Neutrophil (primary cell): ENCODE results near the gene PORCN.

Experiments used
- H3K27ac ChIP-seq: fragments of 200-600 bp; sonication (generic); 2 replicates; pipeline ENCODE4 v1.5.1; 2016; ENCODE audit warnings: mild to moderate bottlenecking, moderate library complexity
- H3K27me3 ChIP-seq: fragments of 200-600 bp; sonication (generic); 2 replicates; pipeline ENCODE4 v1.6.0; 2016; ENCODE audit warnings: mild to moderate bottlenecking
- H3K36me3 ChIP-seq: fragments of 200-600 bp; sonication (generic); 2 replicates; pipeline ENCODE4 v1.5.1; 2017
- H3K4me1 ChIP-seq, 2 experiments: fragments of 200-600 bp in 1 of 2; sonication (generic) in 1 of 2; 1 replicate in 1 of 2; 2 replicates in 1 of 2; pipeline versions ENCODE4 v1.5.1 to v1.6.1; 2013 to 2016; ENCODE audit warnings: low read depth in 1 of 2, low read length in 1 of 2, mild to moderate bottlenecking in 1 of 2, moderate library complexity in 1 of 2; ENCODE audit not compliant: control insufficient read depth in 1 of 2, insufficient read depth in 1 of 2
- H3K4me3 ChIP-seq, 2 experiments: fragments of 200-600 bp in 1 of 2; sonication (generic) in 1 of 2; 1 replicate in 1 of 2; 2 replicates in 1 of 2; pipeline ENCODE4 v1.5.1; 2013 to 2016; ENCODE audit warnings: low read depth in 1 of 2, low read length in 1 of 2, mild to moderate bottlenecking in 1 of 2, moderate library complexity in 1 of 2
- H3K9me3 ChIP-seq: fragments of 200-600 bp; sonication (generic); 2 replicates; pipeline ENCODE4 v1.5.1; 2016
- TF ChIP-seq, protein P1 (sequence below): fragments of 200-600 bp; sonication (generic); IDR thresholded peaks from 2 replicates; pipeline ENCODE4 v1.5.1; 2016; ENCODE audit warnings: antibody characterized with exemption

The PORCN gene

DNA sequence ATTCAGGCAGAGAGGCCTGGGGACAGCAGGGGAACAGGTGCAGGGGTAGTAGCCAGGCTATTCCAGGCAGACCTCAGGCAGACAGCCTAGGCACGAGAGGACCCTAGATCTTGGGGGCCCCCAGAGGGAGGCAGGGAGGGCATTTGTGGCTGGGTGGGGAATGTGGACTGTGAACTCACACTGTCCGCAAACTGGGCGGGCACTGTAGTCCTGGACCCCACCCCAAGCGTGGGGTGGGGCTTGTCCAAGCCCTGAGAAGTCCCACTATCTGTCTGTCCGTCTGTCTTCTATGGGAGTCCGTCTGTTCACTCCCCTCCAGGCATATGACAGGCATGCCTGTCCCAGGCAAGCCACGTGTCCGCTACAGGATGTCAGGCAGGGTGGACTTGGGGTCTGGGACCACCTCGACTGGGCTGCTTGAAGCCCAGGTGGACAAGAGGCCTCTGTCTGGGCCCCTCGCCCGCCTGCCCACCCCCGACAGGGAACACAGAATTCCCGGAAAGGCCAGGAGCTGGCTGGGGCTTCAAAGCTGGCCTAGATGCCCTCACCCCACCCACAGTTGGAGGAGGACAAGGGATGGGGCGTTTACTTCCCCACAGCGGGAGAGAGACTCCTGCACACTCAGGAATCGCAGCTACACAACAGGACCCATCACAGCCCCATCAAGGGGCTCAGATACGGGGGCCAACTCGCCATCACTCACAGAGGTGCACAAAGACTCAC, 38.5 kb upstream of the PORCN start, which contains the start of gene SLC38A5:
TSS of gene SLC38A5 (minus strand) at position 151 of the 723 bp plus-strand sequence. CDS start 2,336 bp downstream, outside the sequence.
- Histone ChIP-seq H3K9me3 (no peaks in the 10 kb centered on the region), H3K4me3 (peak within 1 kb of the TSS; percentile 18 to 35), H3K36me3 (no peaks in the 10 kb centered on the region), H3K4me1 (peaks cover 12 to 13% of the 10 kb centered on the region in 2 experiments), H3K27me3 (no peaks in the 10 kb centered on the region), H3K27ac (no peak within 1 kb of the TSS)
- TF ChIP-seq, protein P1, sequence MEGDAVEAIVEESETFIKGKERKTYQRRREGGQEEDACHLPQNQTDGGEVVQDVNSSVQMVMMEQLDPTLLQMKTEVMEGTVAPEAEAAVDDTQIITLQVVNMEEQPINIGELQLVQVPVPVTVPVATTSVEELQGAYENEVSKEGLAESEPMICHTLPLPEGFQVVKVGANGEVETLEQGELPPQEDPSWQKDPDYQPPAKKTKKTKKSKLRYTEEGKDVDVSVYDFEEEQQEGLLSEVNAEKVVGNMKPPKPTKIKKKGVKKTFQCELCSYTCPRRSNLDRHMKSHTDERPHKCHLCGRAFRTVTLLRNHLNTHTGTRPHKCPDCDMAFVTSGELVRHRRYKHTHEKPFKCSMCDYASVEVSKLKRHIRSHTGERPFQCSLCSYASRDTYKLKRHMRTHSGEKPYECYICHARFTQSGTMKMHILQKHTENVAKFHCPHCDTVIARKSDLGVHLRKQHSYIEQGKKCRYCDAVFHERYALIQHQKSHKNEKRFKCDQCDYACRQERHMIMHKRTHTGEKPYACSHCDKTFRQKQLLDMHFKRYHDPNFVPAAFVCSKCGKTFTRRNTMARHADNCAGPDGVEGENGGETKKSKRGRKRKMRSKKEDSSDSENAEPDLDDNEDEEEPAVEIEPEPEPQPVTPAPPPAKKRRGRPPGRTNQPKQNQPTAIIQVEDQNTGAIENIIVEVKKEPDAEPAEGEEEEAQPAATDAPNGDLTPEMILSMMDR = no peak

- Histone ChIP-seq H3K36me3 (no peaks in the 10 kb centered on the region), H3K4me1 (peaks cover 16 to 18% of the 10 kb centered on the region in 2 experiments), H3K4me3 (no peak overlapping the region), H3K27ac (no peak overlapping the region), H3K9me3 (no peaks in the 10 kb centered on the region), H3K27me3 (no peaks in the 10 kb centered on the region)
- TF ChIP-seq, protein P1 = no peak
These were observed 38.0 kb upstream of the PORCN start for GRCh38 chrX:48470833-48471118.

- no peaks in the 10 kb centered on the region for H3K27me3 ChIP-seq
- no peaks in the 10 kb centered on the region for H3K36me3 ChIP-seq
- H3K27ac ChIP-seq = no peak overlapping the region
- H3K4me3 ChIP-seq = no peak overlapping the region
- H3K9me3 ChIP-seq = no peaks in the 10 kb centered on the region
- TF ChIP-seq, protein P1 = no peak
- peaks cover 18 to 21% of the 10 kb centered on the region in 2 experiments for H3K4me1 ChIP-seq
These were observed 37.3 kb upstream of the PORCN start for GRCh38 chrX:48471504-48471903.

DNA sequence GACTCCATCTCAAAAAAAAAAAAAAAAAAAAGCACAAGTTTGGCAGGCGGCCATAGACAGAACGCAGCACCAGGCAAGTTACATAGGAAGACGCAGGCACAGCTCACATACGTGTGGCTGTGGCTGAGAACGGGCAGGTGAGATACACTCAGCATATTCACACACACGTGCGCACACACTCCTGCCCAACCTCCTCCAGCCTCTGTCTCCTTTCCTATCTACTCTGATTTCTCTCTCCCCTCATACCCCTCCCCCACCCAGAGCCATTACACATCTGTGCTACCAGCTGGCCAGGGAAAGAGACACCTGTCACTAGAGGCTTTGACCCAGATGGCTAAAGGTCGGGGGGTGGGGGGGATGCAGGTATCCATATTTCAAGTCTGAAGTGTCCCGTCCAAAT, 36.6 kb upstream of the PORCN start:
- Histone ChIP-seq H3K4me3 (no peak overlapping the region), H3K9me3 (no peaks in the 10 kb centered on the region), H3K4me1 (peaks cover 21 to 27% of the 10 kb centered on the region in 2 experiments), H3K27me3 (no peaks in the 10 kb centered on the region), H3K27ac (no peak overlapping the region), H3K36me3 (no peaks in the 10 kb centered on the region)
- TF ChIP-seq, protein P1 = no peak

- TF ChIP-seq, protein P1 = no peak
- Histone ChIP-seq H3K27me3 (no peaks in the 10 kb centered on the region), H3K27ac (no peak overlapping the region), H3K9me3 (no peaks in the 10 kb centered on the region), H3K36me3 (no peaks in the 10 kb centered on the region), H3K4me1 (peaks cover 20 to 22% of the 10 kb centered on the region in 2 experiments), H3K4me3 (no peak overlapping the region)
These were observed 35.7 kb upstream of the PORCN start for GRCh38 chrX:48472851-48473703.
